GM12864 (cell line): ENCODE data around the gene CXCL6.

ENCODE experiments used
- DNase-seq: peaks from one replicate; pipeline ENCODE4 v3.0.0-alpha.2; 2011; ENCODE audit warnings: low read depth
- H3K4me3 ChIP-seq: 2 replicates; pipeline ENCODE4 v1.5.1; 2011; ENCODE audit warnings: mild to moderate bottlenecking, low read depth, low read length, control low read depth
- CTCF ChIP-seq: IDR thresholded peaks from 2 replicates; pipeline ENCODE4 v1.5.1; 2011; ENCODE audit warnings: low read depth, mild to moderate bottlenecking, moderate library complexity, low read length, control low read depth, inconsistent platforms; ENCODE audit errors: missing control alignments

CXCL6 gene

GRCh38 chr4:73811841-73812240 lies 24.6 kb upstream of the CXCL6 start:
- TF ChIP-seq CTCF = no peak
- no peak overlapping the region for H3K4me3 ChIP-seq
- no peak for DNase-seq

DNA sequence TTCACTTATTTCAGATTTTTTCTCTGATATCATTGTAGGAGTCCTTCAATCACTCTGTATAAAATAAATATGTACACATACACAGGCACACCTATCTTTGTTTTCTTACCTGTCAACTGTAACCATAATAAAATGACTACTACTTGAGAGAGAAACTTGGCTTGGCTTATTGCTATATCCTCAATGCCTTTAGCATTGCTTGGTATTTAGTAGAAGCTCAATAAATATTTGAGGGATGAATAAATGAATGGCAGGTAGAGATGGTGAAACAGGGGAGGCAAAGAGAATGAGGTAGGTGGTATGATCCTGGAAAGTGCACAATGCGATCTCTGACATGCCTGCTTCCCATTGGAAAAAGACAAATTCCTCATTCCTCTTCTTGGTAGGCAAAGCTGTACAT lies 21.8 kb upstream of the CXCL6 start:
- H3K4me3 ChIP-seq = no peak overlapping the region
- no peak for DNase-seq
- TF ChIP-seq CTCF = no peak

- no peak overlapping the region for H3K4me3 ChIP-seq
- TF ChIP-seq CTCF = no peak
- no peak for DNase-seq
These were observed 21.3 kb upstream of the CXCL6 start for GRCh38 chr4:73815145-73815544.

GRCh38 chr4:73816814-73817213 lies 19.7 kb upstream of the CXCL6 start:
- H3K4me3 ChIP-seq = no peak overlapping the region
- TF ChIP-seq CTCF = no peak
- DNase-seq = no peak

DNA sequence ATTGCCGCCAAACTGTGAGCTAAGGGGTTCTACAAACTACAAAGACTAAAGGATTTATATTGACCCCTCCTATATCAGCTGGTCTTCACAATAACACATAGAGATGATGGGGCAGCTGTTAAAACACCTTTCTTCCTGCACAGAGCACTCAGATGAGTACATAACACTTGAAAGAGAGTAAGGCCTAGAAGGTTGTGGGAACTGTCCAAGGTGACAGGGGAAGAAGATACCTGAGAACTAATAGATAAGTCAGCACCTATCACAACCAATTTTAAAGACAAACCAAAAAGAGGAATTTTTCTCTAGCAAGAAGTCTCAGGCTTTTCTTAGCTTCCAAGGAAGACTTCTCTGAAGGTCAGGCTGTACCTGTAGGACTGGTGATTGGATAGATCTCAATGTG lies 19.1 kb upstream of the CXCL6 start:
- no peak for DNase-seq
- TF ChIP-seq CTCF = no peak
- no peak overlapping the region for H3K4me3 ChIP-seq

- TF ChIP-seq CTCF = no peak
These were observed 15.2 kb upstream of the CXCL6 start for GRCh38 chr4:73821325-73821724.

GRCh38 chr4:73822389-73822788 lies 14.1 kb upstream of the CXCL6 start:
- DNase-seq = no peak
- H3K4me3 ChIP-seq = no peak overlapping the region

More at GRCh38 chr4:73821325-73821724, 15.2 kb upstream of the CXCL6 start:
- H3K4me3 ChIP-seq = no peak overlapping the region
- no peak for DNase-seq

More at GRCh38 chr4:73822389-73822788, 14.1 kb upstream of the CXCL6 start:
- no peak for TF ChIP-seq CTCF
